Measurements from ENCODE around the gene BBX.

- TF ChIP-seq CTCF (IDR thresholded peaks at IDR 0.05; ENCODE audit: poor library complexity, severe bottlenecking) (no peak), POLR2AphosphoS5 (IDR thresholded peaks at IDR 0.05) (no peak), EP300 (conservative IDR thresholded peaks at IDR 0.05; ENCODE audit: poor library complexity, severe bottlenecking) (no peak)
These were observed 320.2 kb downstream of the BBX start for GRCh38 chr3:107842940-107843339.

Data from neural cell (in vitro differentiated cells).